NCI-H2107 treated with DMSO at 0.1 percent for 48 hours (cell line): ENCODE results near the gene RASAL3.
"Not testable (repeated sequence)": the region's sequence is repeated elsewhere in the genome, so short reads cannot be mapped to it uniquely, and the experiment has no call there.

Experiments
- DNase-seq: peaks from one replicate; lab custom pipeline; 2025; ENCODE audit not compliant: unreplicated experiment; lab: John Stamatoyannopoulos, UW

RASAL3 gene

GRCh38 chr19:15475169-15475568 lies 10.8 kb upstream of the RASAL3 start:
- DNase-seq: no peak

- not testable (repeated sequence) for DNase-seq
These were observed 9.5 kb upstream of the RASAL3 start for GRCh38 chr19:15473821-15474220.

DNA sequence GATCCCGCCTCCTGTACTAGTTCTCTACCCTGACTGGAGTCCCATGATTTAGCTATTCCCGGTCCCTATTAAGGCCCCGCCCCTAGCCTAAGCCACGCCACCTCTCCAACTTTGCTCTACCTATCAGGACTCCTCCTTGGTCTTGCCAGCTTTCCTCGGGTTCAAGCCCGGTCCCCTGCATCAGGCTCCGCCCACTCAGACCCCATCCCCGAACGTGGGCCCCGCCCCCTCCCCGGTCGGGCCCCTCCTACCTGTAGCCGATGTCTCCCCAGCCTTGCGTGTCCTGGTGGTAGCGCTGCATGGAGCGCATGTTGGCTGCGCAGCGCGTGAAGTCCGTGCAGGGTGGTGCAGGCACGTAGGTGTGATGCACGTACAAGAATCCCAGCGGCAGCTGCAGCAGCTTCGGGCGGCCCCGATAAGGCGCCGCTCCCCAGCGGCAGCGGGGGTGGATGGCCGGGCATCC lies 7.3 kb upstream of the RASAL3 start:
- no peak for DNase-seq

DNA sequence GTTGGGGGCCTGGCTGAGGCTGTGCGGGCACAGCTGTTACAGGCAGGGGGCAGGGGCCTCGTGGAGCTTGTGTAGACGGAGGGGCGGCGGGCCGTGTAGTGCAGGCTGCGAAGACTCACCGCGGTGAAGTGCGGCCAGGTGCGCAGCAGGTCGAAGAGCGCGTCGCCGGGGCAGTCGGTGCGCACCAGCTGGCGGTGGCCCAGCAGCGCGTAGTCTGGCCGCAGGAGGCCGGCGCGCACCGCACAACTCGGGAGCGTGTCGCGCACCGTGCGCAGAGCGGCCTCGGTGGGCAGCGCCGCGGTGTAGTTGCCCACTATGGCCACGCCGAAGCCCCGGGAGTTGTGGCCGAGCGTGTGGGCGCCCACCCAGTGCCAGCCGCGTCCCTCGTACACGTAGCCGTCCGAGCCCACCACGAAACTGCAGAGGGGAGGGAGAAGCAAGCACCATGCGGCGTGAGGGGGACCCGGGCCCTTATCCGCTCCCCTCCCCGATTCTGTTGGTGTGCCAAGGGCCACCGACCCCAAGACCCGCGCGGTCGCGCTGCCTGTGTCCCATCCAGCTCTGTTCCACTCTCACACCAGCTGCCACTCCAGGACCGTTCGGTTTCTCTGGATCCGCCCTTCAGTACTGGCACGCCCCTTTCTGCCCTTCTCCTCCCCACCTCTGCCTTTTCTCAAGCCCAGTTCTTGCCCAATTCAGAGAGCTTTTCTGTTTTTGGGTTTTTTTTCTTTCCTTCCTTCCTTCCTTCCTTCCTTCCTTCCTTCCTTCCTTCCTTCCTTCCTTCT lies 5.4 kb upstream of the RASAL3 start:
- no peak for DNase-seq

DNA sequence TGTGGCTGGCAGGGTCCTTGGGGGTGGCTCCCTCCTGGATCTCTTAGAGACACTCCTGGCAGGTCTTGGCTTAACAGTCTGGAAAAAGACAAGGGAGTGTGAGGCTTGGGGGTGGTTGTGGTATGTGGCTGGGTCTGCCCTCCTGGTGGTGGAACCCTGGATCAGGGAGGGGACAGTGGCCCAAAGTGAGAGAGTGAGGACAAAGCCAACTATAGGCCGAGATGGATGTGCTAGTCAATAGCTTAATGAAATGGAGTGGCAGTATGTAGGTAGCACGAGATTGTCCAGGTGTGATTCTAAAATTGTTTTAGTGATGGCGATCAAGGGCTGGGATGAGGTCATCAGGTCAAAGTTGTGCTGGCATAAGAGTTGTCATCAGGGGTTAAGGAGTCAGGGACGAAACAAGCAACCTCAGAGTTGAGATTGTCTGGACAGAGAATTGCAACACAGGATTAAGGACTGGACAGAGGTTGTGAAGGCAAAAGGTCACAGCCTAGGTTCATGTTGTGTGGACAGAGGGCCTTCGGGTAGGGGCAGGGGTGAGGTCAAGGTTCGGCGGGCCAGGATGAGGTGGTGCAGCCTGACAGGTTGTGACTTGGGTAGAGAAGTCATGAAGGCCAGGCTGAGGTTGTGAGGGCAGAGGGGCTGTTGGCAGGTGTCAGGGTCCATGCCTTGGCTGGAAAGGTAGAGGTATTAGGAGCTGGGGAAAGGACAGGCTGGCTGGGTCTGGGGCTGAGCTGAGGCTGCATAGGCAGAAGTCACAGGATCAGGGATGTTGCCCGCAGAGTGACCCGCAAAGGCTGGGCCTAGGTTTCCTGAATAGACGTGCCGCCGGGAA lies 4.5 kb upstream of the RASAL3 start:
- no peak for DNase-seq

DNA sequence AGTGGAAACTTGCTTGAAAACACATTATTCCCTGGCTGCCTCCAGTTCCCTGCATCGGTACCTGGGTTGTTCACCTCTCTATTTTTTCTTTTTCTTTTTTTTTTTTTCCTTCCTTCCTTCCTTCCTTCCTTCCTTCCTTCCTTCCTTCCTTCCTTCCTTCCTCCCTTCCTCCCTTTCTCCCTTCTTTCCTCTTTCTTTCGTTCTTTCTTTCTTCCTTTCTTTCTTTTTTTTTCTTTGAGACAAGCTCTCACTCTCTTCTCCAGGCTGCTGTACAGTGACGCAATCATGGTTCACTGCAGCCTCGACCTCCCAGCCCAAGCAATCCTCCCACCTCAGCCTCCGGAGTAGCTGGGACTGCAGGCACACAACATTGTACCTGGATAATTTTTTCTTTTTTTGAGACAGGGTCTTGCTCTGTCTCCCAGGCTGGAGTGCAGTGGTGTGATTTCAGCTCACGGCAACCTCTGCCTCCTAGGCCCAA lies 3.4 kb upstream of the RASAL3 start:
- DNase-seq: no peak

DNA sequence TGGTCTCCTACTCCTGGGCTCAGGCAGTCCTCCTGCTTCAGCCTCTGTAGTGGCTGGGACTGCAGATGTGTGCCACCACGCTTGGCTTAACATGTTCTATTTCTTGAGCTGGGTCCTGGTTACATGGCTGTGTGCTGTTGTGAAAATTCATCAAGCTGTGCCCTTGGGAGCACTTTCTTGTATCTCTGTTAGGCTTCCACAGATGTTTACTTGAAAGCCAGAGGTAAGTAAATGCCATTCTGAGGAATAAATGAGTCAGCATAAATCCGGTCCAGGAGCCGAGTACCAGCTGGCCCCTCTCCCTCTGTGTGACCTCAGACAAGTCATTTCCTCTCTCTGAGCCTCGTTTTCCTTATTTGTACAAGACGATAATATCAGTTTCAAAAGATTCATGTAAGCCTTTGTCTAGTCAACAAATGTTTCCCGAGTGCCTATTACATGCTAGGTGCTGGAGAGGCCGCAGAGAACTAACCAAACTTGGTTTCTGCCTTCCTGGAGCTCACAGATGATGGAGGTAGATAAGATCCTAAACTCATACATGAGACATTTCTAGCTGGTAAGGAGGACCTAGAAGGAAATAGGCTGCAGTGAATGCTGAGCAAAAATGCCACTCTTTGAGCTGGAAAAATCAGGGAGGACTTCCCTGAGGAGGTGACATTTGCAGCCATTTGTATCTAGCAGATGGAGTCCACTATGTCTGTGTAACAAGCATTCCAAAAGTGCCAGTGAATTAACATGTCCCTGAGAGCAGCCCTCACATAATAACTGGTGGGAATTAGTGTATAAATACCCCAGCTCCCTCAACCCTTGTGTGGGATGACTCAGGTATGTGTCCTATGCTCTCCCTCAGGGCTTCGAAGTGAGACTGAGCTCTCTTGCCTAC lies 2.7 kb upstream of the RASAL3 start:
- DNase-seq: no peak

DNA sequence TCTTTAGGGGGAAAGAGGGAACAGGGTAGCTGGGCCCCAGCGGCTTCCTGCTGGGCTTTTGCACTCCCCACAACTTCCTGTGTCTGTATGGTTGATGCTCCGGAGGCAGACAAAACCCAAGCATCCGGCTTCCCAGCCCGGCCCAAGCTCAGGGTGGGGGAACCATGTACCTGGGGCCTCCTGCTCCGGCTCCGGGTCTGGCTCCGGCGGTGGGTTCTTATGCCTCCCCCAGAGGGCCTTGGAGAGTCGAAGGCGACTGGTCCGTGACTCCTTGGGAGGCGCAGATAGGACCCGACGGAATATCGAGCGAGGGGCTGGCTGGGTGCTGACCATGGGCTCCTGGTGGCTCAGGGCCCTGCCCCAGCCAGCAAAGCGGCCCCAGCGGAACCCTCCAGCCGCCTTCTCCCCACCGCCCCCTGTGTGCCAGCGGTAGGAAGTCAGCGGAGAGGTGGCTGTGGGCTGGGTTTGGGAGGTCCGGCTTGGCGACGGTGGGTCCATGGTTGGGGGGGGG lies 428 bp downstream of the RASAL3 start:
- DNase-seq: no peak

- DNase-seq: no peak
These were observed 2.6 kb downstream of the RASAL3 start for GRCh38 chr19:15461694-15462093.

DNA sequence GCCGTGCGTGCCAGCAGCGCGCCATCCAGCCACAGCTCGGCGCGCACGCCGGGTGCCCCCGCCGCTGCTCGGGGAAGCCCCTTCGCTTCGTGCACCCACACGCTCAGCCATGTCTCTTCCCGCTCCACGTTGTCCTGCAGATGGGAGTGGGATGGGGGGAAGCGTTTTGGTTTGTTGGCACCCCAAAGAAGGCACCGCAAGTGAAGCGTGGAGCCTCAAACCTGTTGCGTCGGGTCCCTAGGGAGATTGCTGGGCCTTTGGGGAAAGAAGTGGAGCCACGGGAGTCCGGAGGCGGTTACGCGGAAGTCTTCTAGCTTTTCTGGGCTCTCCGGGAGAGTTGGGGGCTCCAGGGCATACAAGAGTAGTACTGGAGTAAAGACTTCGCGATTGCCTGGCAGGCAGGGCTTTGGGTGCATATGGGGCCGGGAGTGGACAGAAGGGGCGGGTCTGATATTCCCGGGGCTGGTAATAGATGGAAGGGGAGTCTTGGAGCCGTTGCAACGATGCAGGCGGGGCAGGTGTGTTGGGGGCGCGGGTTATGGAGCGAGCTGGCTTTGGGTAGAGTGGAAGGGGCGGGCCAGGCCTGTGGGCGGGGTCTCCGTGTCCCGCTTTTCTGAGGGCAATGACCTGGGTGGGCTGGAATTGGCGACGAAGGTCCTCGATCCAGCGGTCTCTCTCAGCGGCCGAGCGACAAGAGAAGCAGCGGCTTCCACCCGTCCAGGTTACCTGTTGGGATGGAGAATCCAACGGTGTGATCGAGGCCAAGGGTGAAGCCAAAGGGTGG lies 6.5 kb downstream of the RASAL3 start:
- DNase-seq: no peak

DNA sequence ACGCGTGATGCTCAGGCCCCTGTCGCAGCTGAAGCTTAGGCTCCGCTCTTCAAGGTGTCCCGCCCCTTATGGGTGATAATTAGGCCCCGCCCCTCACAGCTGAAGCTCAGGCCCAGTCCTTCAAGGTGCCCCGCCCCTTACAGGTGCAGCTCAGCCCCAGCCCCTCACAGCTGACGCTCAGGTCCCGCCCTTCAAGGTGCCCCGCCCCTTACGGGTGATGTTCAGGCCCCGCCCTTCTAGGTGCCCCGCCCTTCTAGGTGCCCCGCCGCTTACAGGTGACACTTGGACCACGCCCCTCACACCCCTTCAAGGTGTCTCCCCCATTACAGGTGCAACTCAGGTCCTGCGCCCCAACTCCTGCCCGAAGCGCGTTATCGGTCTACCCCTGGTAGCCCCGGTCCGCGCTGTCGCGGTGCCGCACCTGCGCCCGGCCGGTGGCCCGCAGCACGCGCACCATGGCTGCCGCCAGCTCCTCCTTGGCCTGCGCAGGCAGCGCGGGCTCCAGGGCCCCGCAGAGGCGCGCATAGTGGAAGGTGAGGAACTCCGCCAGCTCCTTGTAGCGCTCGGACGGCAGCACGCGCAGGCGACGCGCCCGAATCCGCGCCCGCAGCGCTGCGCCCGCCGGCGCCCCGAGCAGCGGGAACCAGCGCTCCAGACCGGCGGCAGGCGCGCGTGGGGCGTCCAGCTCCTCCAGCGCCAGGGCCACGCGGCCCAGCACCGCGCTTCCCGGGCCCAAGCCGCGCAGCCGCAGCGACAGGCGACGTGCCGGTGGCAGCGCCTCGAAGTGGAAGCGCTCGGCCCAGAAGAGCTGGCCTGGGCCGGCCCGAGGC lies 7.3 kb downstream of the RASAL3 start:
- DNase-seq: no peak

DNA sequence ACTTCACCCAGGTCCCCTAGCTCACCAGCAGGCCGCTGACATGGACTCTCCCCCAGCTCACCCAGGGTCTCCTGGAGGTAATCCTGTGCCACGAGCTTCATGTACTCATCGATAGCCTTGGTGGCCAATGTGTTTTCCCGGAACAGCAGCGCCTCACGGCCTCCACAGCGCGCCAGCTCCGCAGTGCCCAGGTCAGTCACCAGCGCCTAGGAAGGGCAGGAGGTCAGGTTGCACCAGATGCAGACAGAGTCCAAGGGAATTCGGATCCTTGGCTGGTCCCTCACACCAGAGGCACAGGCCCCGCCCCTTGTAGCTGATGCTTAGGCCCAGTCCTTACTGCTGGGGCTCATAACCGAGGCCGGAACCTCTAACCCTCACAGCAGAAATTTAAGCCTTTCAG lies 7.9 kb downstream of the RASAL3 start:
- DNase-seq: no peak

DNA sequence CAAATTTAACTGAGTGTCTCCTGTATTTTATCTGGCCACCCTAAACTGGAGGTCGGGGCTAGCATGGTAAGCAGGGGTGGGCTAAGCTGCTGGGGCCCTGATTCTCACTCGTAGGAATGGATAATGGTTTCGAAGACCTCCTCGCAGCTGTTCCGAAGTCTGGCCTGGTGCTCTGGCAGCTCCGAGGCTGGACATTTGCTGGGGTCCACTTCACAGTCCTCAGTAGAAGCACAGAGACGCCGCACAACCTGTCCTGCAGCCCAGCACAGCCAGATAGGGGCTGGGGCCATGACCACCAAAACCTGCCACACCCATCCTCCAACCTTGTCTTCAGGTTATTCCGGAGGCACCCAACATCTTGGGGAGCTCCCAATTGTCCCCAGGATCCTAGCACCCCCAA lies 8.3 kb downstream of the RASAL3 start:
- no peak for DNase-seq

DNA sequence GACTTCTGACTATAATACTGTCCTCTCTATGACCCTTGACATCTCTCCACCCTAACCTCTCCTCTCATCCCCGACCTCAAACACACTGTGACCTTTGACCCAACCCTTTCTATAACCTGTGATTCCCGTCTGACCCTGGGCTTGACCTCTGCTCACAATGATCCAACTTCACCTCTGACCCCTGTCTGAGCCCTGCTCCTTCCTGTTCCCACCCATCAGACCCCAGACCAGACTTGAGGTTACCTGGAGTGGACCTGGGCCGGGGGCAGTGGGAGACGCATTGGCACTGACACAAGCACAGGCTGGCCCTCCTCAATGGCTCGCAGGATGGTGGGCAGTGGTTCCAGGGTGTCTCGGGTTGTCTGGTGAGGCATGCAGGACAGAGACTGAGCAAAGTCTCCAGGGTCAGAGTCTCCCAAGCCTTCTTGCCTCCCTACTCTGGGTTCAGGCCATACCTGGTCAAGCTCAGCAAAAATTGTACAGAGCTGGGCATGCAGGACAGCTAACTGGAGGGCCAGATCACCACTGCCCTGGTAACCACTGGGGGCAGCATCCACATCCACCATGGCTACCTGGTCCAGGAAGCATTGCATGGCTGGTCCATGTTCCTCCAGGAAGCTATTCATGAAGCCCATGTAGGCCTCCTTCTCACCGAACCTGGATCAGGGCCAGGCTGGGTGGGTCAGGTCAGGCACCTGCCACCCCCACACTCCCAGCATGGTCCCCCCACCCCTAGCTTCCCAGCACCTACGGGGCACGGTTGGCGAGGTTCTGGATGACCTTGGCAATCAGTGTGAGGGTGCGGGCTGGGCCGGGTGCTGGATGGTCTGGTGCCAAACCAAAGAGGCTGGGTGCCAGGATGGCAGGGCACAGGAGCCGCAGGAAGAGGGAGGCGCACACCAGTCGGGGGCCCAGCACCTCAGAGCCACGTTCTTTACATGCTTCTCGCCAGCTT lies 10.2 kb downstream of the RASAL3 start:
- no peak for DNase-seq

DNA sequence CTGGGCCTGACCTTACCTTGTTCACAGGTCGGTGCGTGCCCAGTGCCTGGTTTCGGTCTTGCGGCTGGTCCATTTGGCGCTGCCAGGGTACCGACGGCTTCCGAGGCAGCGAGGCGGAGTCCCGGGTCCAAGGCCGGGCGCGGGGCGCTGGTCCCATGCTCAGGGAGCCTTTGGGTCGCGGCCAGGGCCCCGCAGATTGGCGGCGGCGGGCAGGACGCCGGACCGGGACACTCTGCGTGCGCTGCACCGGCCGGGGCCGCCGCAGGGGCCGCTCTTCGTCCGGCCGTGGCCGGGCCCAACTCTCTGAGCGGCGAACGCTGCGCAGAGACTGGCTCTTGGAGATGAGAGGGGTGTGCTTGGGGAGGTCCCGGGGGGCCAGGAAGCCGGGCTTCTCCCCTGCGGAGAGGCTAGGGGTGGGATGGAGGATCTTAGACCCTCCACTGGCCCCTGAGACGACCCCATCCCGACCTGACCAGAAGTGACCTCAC lies 11.2 kb downstream of the RASAL3 start:
- no peak for DNase-seq

GRCh38 chr19:15452111-15453047 lies 12.0 kb downstream of the RASAL3 start:
- no peak for DNase-seq

DNA sequence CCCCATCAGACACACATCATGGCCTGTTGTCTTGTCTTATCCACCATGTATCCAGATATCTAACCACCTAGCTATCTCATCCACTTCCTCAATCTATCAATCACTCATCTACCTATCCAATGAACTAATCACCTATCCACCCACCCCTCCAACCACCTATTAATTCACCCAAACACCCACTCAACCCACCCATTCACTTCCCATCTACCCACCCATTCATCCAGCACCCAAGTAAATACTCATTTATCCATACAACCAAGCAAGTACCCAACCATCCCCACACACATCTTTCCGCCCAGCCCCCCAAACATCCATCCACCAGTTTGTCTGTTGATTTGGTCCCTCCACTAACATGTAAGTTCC lies 13.8 kb downstream of the RASAL3 start:
- no peak for DNase-seq
